LNCaP clone FGC (cell line): ENCODE results near the gene SLC10A3.

Experiments
- DNase-seq: peaks from one replicate; pipeline ENCODE4 v3.0.0-alpha.2; 2011; ENCODE audit warnings: low read depth
- H3K4me3 ChIP-seq: 2 replicates; pipeline ENCODE4 v1.5.1; 2011; ENCODE audit warnings: mild to moderate bottlenecking, low read depth, low read length, control low read depth
- CTCF ChIP-seq: IDR thresholded peaks from 2 replicates; pipeline ENCODE4 v1.5.1; 2012; ENCODE audit warnings: mild to moderate bottlenecking; ENCODE audit not compliant: control insufficient read depth, insufficient read depth; ENCODE audit errors: extremely low read depth

SLC10A3 gene

GRCh38 chrX:154468217-154468616 is 22.2 kb downstream of the SLC10A3 start:
- no peak overlapping the region for H3K4me3 ChIP-seq
- TF ChIP-seq CTCF = no peak
- no peak for DNase-seq

GRCh38 chrX:154467556-154467955 is 22.9 kb downstream of the SLC10A3 start:
- TF ChIP-seq CTCF = no peak
- H3K4me3 ChIP-seq = no peak overlapping the region
- no peak for DNase-seq

- no peak for TF ChIP-seq CTCF
- no peak for DNase-seq
- no peak overlapping the region for H3K4me3 ChIP-seq
Observed at GRCh38 chrX:154466907-154467306, 23.5 kb downstream of the SLC10A3 start.

- TF ChIP-seq CTCF = no peak
- DNase-seq = no peak
- H3K4me3 ChIP-seq = no peak overlapping the region
Observed at GRCh38 chrX:154466036-154466435, 24.4 kb downstream of the SLC10A3 start.

GRCh38 chrX:154465601-154466000 is 24.8 kb downstream of the SLC10A3 start:
- TF ChIP-seq CTCF = no peak
- no peak for DNase-seq

GRCh38 chrX:154464806-154465365 is 25.5 kb downstream of the SLC10A3 start:
- DNase-seq = no peak
- TF ChIP-seq CTCF = no peak

More at GRCh38 chrX:154465601-154466000, 24.8 kb downstream of the SLC10A3 start:
- no peak overlapping the region for H3K4me3 ChIP-seq

GRCh38 chrX:154463611-154464220 is 26.7 kb downstream of the SLC10A3 start:
- no peak for DNase-seq
- TF ChIP-seq CTCF = no peak

More at GRCh38 chrX:154464806-154465365, 25.5 kb downstream of the SLC10A3 start:
- no peak overlapping the region for H3K4me3 ChIP-seq

More at GRCh38 chrX:154463611-154464220, 26.7 kb downstream of the SLC10A3 start:
- H3K4me3 ChIP-seq = no peak overlapping the region
